BLaER1 treated with 17β-estradiol and CSF1 and Interleukin-3, amounts not matched to agents 10 nM and 100 nM (cell line): ENCODE results near the gene FAF1.
"Not testable (repeated sequence)": the region's sequence is repeated elsewhere in the genome, so short reads cannot be mapped to it uniquely, and the experiment has no call there.

Source experiments
- H3K27ac ChIP-seq, 11 experiments: shearing (Covaris generic); formaldehyde crosslinking; 2 replicates each; pipeline ENCODE4 v1.8.1; 2022
- H3K27me3 ChIP-seq, 11 experiments: shearing (Covaris generic); formaldehyde crosslinking; 2 replicates each; pipeline ENCODE4 v1.8.1; 2022
- H3K36me3 ChIP-seq, 11 experiments: shearing (Covaris generic); formaldehyde crosslinking; 2 replicates each; pipeline ENCODE4 v1.8.1; 2022
- H3K4me1 ChIP-seq, 10 experiments: shearing (Covaris generic); formaldehyde crosslinking; 2 replicates each; pipeline ENCODE4 v1.8.1; 2022
- H3K4me2 ChIP-seq, 11 experiments: shearing (Covaris generic); formaldehyde crosslinking; 2 replicates each; pipeline ENCODE4 v1.8.1; 2022
- H3K4me3 ChIP-seq, 10 experiments: shearing (Covaris generic); formaldehyde crosslinking; 2 replicates each; pipeline ENCODE4 v1.8.1; 2022
- H3K9ac ChIP-seq, 11 experiments: shearing (Covaris generic); formaldehyde crosslinking; 2 replicates each; pipeline ENCODE4 v1.8.1; 2022
- H3K9me3 ChIP-seq, 11 experiments: shearing (Covaris generic); formaldehyde crosslinking; replicated peaks in 1 of 11; 2 replicates each; pipeline ENCODE4 v1.8.1; 2022
- H4K20me1 ChIP-seq, 11 experiments: shearing (Covaris generic); formaldehyde crosslinking; 2 replicates each; pipeline ENCODE4 v1.8.1; 2022
- Cebpa-rat ChIP-seq, 11 experiments: shearing (Covaris generic); IDR thresholded peaks; 2 replicates each; pipeline ENCODE4 v1.8.1; 2022

FAF1 gene

GRCh38 chr1:50959913-50960844 is at the start of gene FAF1:
Gene FAF1 (minus strand): TSS chr1:50960267. CDS start chr1:50959811, 456 bp downstream.
- Histone ChIP-seq H3K4me2 (peak within 1 kb of the TSS; percentile 81 to 96 (median 90)), H3K36me3 (peaks cover 0 to 10% (median 0%) of the 10 kb centered on the region in 11 experiments; a peak in 3 of 22 replicates), H3K4me3 (peak within 1 kb of the TSS; percentile 89 to 99 (median 94)), H3K27ac (peak within 1 kb of the TSS; percentile 53 to 89 (median 84); a peak in 21 of 22 replicates), H3K27me3 (peaks cover 0 to 3% (median under 1%) of the 10 kb centered on the region in 11 experiments; a peak in 7 of 22 replicates), H4K20me1 (peaks cover 0 to 39% (median 6%) of the 10 kb centered on the region in 11 experiments; a peak in 6 of 22 replicates), H3K4me1 (peaks cover 14 to 32% (median 21%) of the 10 kb centered on the region in 10 experiments), H3K9me3 (no peaks in the 10 kb centered on the region), H3K9ac (peak within 1 kb of the TSS; percentile 79 to 92 (median 87))
- TF ChIP-seq Cebpa-rat (IDR thresholded peaks at IDR 0.05): peak in 1 of 11 experiments; percentile 21; a peak in 1 of 22 replicates

DNA sequence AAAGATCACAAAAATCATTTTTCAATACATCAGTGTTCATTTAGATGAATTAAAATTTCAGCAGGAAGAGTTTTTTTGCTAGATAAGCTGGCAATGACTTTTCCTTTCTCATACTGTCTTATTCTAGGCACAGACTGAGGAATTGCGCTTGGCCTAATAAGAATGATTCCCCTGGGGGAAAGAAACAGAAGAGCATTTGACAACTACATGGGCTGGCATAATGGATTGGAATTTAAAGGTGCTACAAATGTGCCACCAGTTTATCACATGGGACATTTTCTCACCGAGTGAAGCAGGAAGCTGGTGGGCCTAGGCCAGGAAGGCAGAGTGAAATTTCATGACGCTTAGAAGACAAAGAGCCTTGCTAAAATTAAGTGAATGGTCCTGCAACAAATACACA is 49.3 kb upstream of the FAF1 start:
- no peaks in the 10 kb centered on the region for H3K27me3 ChIP-seq
- H3K4me1 ChIP-seq: no peaks in the 10 kb centered on the region
- no peak for TF ChIP-seq Cebpa-rat (IDR thresholded peaks at IDR 0.05)
- no peak overlapping the region for H3K4me2 ChIP-seq
- H3K36me3 ChIP-seq: no peaks in the 10 kb centered on the region
- H3K4me3 ChIP-seq: no peak overlapping the region
- H3K9ac ChIP-seq: no peak overlapping the region
- no peak overlapping the region for H3K27ac ChIP-seq
- H4K20me1 ChIP-seq: no peaks in the 10 kb centered on the region
- H3K9me3 ChIP-seq: no peaks in the 10 kb centered on the region; a peak in 1 of 22 replicates

DNA sequence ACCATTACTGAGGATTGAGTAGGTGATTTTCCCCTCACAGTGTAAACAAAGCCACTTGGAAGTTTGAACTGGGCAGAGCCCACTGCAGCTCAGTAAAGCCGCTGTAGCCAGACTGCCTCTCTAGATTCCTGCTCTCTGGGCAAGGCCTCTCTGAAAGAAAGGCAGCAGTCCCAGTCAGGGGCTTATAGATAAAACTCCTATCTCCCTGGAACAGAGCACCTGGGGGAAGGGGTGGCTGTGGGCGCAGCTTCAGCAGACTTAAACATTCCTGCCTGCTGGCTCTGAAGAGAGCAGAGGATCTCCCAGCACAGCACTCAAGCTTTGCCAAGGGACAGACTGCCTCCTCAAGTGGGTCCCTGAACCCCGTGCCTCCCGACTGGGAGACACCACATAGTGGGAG is 45.5 kb upstream of the FAF1 start:
- not testable (repeated sequence) for H3K9me3 ChIP-seq, H3K9ac ChIP-seq, H3K27me3 ChIP-seq, H3K4me1 ChIP-seq, H3K27ac ChIP-seq, H3K4me3 ChIP-seq, H3K36me3 ChIP-seq, H4K20me1 ChIP-seq, H3K4me2 ChIP-seq

DNA sequence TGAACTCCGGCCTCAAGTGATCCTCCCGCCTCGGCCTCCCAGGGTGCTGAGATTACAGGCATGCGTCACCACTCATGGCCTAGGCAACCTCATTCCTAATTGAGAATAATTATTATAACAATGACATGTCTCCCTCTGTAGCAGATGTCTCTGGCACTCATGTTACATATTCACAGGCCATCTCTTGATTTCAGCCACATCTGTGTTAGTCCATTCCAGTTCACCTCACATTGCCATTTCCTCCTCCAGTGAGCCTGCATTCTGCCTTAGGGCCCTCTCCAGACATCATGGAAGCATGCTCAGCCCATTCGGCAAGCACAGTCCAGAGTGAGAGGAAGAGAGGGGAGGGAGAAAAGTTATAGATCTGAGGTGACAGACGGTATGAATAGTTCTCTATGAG is 42.4 kb upstream of the FAF1 start:
- TF ChIP-seq Cebpa-rat (IDR thresholded peaks at IDR 0.05): no peak
- no peak overlapping the region for H3K4me2 ChIP-seq
- H3K27ac ChIP-seq: no peak overlapping the region
- no peak overlapping the region for H3K4me3 ChIP-seq
- no peaks in the 10 kb centered on the region for H3K27me3 ChIP-seq
- H3K36me3 ChIP-seq: no peaks in the 10 kb centered on the region
- H3K9ac ChIP-seq: no peak overlapping the region
- peaks cover 0 to 5% (median 0%) of the 10 kb centered on the region in 10 experiments; a peak in 2 of 20 replicates for H3K4me1 ChIP-seq
- no peaks in the 10 kb centered on the region for H4K20me1 ChIP-seq
- H3K9me3 ChIP-seq: peaks cover 0 to 7% (median 0%) of the 10 kb centered on the region in 11 experiments; a peak in 2 of 22 replicates

- Histone ChIP-seq H3K36me3 (no peaks in the 10 kb centered on the region), H3K4me2 (no peak overlapping the region), H4K20me1 (no peaks in the 10 kb centered on the region), H3K27ac (no peak overlapping the region), H3K9me3 (peaks cover 0 to 7% (median 0%) of the 10 kb centered on the region in 11 experiments; a peak in 2 of 22 replicates), H3K27me3 (no peaks in the 10 kb centered on the region), H3K4me3 (no peak overlapping the region), H3K9ac (no peak overlapping the region), H3K4me1 (peaks cover 0 to 5% (median 0%) of the 10 kb centered on the region in 10 experiments; a peak in 2 of 20 replicates)
- TF ChIP-seq Cebpa-rat (IDR thresholded peaks at IDR 0.05): no peak
Observed at GRCh38 chr1:51000651-51001050, 40.6 kb upstream of the FAF1 start.

DNA sequence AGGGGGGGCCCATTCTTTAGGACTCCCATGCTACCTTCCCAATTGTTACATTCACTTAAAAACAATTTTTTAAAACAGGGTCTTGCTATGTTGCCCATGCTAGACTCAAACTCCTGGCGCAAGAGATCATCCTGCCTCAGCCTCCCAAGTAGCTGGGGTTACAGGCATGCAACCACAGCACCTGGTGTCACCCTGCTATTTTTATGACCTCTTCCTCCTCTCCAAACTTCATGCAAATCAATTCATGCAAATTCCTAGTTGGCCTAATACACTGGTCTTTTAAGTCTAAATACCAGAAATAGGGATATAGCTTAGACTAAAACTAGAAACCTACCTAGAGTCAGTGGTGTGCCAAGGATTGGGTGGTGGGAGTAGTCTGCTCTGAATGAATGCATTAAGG is 40.1 kb upstream of the FAF1 start:
- Histone ChIP-seq H3K4me1 (peaks cover 0 to 5% (median 0%) of the 10 kb centered on the region in 10 experiments; a peak in 2 of 20 replicates), H3K4me3 (no peak overlapping the region), H4K20me1 (no peaks in the 10 kb centered on the region), H3K4me2 (peak overlapping the region in 2 of 11 experiments; percentile 20 to 24; a peak in 2 of 22 replicates), H3K27me3 (no peaks in the 10 kb centered on the region), H3K36me3 (no peaks in the 10 kb centered on the region), H3K9me3 (peaks cover 0 to 7% (median 0%) of the 10 kb centered on the region in 11 experiments; a peak in 2 of 22 replicates), H3K27ac (no peak overlapping the region), H3K9ac (no peak overlapping the region)
- TF ChIP-seq Cebpa-rat (IDR thresholded peaks at IDR 0.05): no peak

GRCh38 chr1:50999375-50999774 is 39.3 kb upstream of the FAF1 start:
- not testable (repeated sequence) for H3K4me3 ChIP-seq, H3K4me2 ChIP-seq, H3K36me3 ChIP-seq, H3K9ac ChIP-seq, H4K20me1 ChIP-seq, H3K27ac ChIP-seq, H3K4me1 ChIP-seq, H3K27me3 ChIP-seq, H3K9me3 ChIP-seq

DNA sequence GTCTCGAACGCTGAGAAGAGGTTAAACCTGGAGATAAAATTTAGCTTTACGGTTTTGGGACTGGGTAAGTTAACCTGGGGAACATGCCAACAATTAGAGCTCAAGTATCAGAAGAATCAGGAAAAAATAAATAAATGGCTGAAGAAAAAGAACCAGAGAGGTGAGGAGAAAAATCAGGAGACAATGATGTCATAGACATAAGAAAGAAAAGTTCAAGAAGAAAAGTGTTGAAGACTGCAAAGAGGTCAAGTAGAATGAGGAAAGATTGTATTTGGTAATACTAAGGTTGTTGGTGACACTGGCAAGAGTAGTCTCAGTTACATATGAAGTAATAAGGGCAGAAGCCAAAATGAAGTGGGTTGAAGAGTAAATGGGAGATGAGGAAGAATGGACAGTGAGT is 36.0 kb upstream of the FAF1 start:
- no peak overlapping the region for H3K4me3 ChIP-seq
- TF ChIP-seq Cebpa-rat (IDR thresholded peaks at IDR 0.05): no peak
- H3K4me2 ChIP-seq: no peak overlapping the region
- H3K4me1 ChIP-seq: peaks cover 0 to 5% (median 0%) of the 10 kb centered on the region in 10 experiments; a peak in 2 of 20 replicates
- H3K9ac ChIP-seq: no peak overlapping the region
- no peaks in the 10 kb centered on the region for H3K27me3 ChIP-seq
- H3K9me3 ChIP-seq: peaks cover 0 to 7% (median 0%) of the 10 kb centered on the region in 11 experiments; a peak in 2 of 22 replicates
- no peak overlapping the region for H3K27ac ChIP-seq
- H4K20me1 ChIP-seq: no peaks in the 10 kb centered on the region
- no peaks in the 10 kb centered on the region for H3K36me3 ChIP-seq

GRCh38 chr1:50995651-50996050 is 35.6 kb upstream of the FAF1 start:
- H4K20me1 ChIP-seq: no peaks in the 10 kb centered on the region
- no peak overlapping the region for H3K4me2 ChIP-seq
- H3K4me1 ChIP-seq: peaks cover 0 to 5% (median 0%) of the 10 kb centered on the region in 10 experiments; a peak in 2 of 20 replicates
- H3K9me3 ChIP-seq: peaks cover 0 to 7% (median 0%) of the 10 kb centered on the region in 11 experiments; a peak in 2 of 22 replicates
- H3K27me3 ChIP-seq: no peaks in the 10 kb centered on the region
- TF ChIP-seq Cebpa-rat (IDR thresholded peaks at IDR 0.05): no peak
- no peak overlapping the region for H3K9ac ChIP-seq
- no peak overlapping the region for H3K27ac ChIP-seq
- no peaks in the 10 kb centered on the region for H3K36me3 ChIP-seq
- H3K4me3 ChIP-seq: no peak overlapping the region
